ENCODE results near the gene USP30.

Gene USP30

DNA sequence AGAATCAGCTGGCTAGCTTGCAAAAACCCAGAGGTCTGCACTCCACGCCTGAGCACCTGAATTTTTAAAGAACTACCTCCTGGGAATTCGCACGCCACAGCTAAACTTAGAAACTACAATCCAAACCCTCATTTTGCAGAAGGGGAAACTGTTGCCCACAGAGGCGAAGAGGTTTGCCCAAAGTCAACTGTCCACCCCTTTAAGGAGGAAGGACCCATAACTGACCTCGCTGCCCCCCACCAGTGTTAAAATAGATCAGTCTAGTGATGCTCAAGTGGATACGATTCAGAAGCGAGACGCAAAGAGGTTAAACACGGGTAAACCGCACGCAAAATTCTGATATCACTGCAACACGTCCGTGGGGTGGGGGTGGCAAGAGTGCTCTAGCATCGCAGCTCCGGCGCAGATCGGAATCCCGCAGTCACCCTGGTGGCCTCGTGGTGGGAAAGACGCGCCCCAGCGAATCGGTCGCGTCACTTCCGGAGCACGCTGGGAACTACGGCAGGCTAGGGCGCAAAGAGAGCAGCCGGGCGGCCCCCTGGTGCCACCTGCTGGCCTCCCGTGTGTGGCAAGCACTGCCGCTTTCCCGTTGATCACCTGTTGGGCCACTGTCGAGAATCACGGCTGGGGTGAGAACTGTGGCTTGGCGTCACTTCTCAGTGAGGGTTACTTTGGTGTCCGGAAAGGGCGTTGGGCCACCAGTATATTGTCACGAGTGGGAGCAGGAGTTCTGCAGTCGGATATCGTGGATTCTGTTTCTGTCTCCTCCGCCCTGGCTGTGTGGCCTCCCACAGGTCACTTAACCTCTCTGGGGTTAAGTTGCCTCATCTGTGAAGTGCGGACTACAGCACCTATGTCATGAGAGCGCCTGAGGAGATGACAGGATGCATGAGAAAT is 40.9 kb downstream of the USP30 start, which contains the start of gene ALKBH2:
TSS of gene ALKBH2 (minus strand) at position 451 of the 897 bp plus-strand sequence. CDS start 686 bp downstream, outside the sequence.
- H3K4me3 ChIP-seq (ENCODE audit: low read depth in 1 of 2, low read length in 1 of 2) = peak within 1 kb of the TSS; percentile 53 to 70
- peaks cover 10% of the 10 kb centered on the region for H3K36me3 ChIP-seq
- H3K9me3 ChIP-seq = no peaks in the 10 kb centered on the region
- TF ChIP-seq, protein P1, sequence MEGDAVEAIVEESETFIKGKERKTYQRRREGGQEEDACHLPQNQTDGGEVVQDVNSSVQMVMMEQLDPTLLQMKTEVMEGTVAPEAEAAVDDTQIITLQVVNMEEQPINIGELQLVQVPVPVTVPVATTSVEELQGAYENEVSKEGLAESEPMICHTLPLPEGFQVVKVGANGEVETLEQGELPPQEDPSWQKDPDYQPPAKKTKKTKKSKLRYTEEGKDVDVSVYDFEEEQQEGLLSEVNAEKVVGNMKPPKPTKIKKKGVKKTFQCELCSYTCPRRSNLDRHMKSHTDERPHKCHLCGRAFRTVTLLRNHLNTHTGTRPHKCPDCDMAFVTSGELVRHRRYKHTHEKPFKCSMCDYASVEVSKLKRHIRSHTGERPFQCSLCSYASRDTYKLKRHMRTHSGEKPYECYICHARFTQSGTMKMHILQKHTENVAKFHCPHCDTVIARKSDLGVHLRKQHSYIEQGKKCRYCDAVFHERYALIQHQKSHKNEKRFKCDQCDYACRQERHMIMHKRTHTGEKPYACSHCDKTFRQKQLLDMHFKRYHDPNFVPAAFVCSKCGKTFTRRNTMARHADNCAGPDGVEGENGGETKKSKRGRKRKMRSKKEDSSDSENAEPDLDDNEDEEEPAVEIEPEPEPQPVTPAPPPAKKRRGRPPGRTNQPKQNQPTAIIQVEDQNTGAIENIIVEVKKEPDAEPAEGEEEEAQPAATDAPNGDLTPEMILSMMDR (IDR thresholded peaks at IDR 0.05) = peak; percentile 98
- H3K4me1 ChIP-seq (ENCODE audit: control insufficient read depth in 1 of 2, insufficient read depth in 1 of 2, low read depth in 1 of 2, low read length in 1 of 2) = peaks cover 16 to 23% of the 10 kb centered on the region in 2 experiments
- H3K27ac ChIP-seq = peak within 1 kb of the TSS; percentile 55
- H3K27me3 ChIP-seq = no peaks in the 10 kb centered on the region

DNA sequence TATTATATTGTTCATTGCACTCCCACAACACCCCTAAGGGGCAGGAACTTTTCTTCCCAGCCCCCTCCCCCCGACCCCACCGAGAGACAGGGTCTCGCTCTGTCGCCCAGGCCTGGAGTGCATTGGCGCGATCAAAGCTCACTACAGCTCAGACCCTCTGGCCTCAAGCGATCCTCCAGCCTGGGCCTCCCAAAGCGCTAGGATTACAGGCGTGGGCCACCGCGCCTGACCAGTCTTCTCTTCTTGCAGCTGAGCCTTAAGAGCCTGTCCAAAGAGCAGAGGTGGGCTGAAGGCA is 44.7 kb downstream of the USP30 start:
- no peak overlapping the region for H3K27ac ChIP-seq
- H3K9me3 ChIP-seq = no peaks in the 10 kb centered on the region
- TF ChIP-seq, protein P1 (IDR thresholded peaks at IDR 0.05) = no peak
- peak overlapping the region in 1 of 2 experiments; percentile 90 for H3K4me3 ChIP-seq (ENCODE audit: low read depth in 1 of 2, low read length in 1 of 2)
- peaks cover 24 to 30% of the 10 kb centered on the region in 2 experiments for H3K4me1 ChIP-seq (ENCODE audit: control insufficient read depth in 1 of 2, insufficient read depth in 1 of 2, low read depth in 1 of 2, low read length in 1 of 2)
- no peaks in the 10 kb centered on the region for H3K27me3 ChIP-seq
- H3K36me3 ChIP-seq = no peaks in the 10 kb centered on the region

DNA sequence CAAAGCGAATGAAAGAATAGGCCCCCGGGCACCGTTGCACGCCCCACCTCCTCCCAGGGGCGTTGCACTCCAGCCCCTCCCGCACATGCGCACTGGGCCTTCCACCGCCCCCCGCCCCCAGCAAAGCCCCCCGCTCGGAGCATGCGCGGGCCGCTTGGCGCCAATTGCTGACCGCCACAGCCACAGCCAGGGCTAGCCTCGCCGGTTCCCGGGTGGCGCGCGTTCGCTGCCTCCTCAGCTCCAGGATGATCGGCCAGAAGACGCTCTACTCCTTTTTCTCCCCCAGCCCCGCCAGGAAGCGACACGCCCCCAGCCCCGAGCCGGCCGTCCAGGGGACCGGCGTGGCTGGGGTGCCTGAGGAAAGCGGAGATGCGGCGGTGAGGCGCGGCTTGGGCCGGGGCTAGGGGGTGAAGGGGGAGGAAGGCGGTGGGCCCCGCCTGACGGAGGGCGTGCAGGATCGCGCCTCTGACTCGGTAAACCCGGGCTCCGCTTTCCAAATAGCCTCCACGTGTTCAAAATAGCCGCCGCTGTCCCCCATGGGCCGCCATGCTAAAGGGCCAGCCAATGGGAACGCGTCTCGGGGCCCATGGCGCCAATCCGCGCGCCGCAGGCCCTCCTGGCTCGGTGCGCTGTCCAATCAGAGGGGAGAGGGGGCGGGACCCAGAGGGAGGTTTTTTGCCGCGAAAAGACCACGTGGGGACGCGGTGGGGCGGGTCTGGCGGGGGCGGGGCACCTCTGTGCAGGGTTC is 45.2 kb downstream of the USP30 start, which contains the start of gene UNG:
TSS of gene UNG (plus strand) at position 163 of the 748 bp plus-strand sequence. CDS start at position 246, 83 bp downstream.
- TF ChIP-seq, protein P1 (IDR thresholded peaks at IDR 0.05) = peak; percentile 51
- H3K27ac ChIP-seq = peak within 1 kb of the TSS; percentile 33
- H3K9me3 ChIP-seq = no peaks in the 10 kb centered on the region
- H3K4me3 ChIP-seq (ENCODE audit: low read depth in 1 of 2, low read length in 1 of 2) = peak within 1 kb of the TSS; percentile 69 to 90
- H3K36me3 ChIP-seq = no peaks in the 10 kb centered on the region
- peaks cover 24 to 30% of the 10 kb centered on the region in 2 experiments for H3K4me1 ChIP-seq (ENCODE audit: control insufficient read depth in 1 of 2, insufficient read depth in 1 of 2, low read depth in 1 of 2, low read length in 1 of 2)
- no peaks in the 10 kb centered on the region for H3K27me3 ChIP-seq

DNA sequence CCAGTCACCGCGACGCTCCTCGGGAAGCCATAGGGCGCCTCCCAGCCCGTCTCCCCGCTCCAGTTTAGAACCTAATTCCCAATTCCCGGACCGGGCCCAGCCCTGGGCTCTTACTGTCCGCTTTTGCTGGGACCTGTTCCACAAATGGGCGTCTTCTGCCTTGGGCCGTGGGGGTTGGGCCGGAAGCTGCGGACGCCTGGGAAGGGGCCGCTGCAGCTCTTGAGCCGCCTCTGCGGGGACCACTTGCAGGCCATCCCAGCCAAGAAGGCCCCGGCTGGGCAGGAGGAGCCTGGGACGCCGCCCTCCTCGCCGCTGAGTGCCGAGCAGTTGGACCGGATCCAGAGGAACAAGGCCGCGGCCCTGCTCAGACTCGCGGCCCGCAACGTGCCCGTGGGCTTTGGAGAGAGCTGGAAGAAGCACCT is 45.8 kb downstream of the USP30 start:
- TF ChIP-seq, protein P1 (IDR thresholded peaks at IDR 0.05) = no peak
- peaks cover 3% of the 10 kb centered on the region for H3K36me3 ChIP-seq
- H3K27me3 ChIP-seq = no peaks in the 10 kb centered on the region
- no peaks in the 10 kb centered on the region for H3K9me3 ChIP-seq
- H3K4me1 ChIP-seq (ENCODE audit: control insufficient read depth in 1 of 2, insufficient read depth in 1 of 2, low read depth in 1 of 2, low read length in 1 of 2) = peaks cover 18 to 24% of the 10 kb centered on the region in 2 experiments
- peak overlapping the region; percentile 69 to 90 for H3K4me3 ChIP-seq (ENCODE audit: low read depth in 1 of 2, low read length in 1 of 2)
- H3K27ac ChIP-seq = peak overlapping the region; percentile 33

DNA sequence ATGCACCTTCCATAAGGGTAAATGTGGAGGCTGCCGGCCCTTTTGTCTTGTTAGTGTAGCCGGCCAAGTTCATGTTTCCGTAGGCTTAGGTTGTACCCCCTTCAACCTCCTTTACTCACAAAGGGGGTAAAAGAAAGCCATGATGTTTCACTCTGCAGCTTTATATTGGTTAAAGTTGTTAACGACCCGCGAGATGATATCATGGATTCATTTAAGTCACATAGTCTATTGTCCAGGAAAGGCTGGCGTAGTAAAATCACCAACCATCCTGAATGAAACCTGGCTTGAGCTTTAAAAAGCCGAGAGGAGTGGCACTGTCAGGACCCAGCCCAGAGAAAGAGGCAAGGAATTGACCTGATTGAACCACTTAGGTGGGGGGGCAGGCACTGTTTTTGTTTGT is 46.3 kb downstream of the USP30 start:
- Histone ChIP-seq H3K4me3 (ENCODE audit: low read depth in 1 of 2, low read length in 1 of 2) (peak overlapping the region; percentile 69 to 90), H3K27me3 (no peaks in the 10 kb centered on the region), H3K36me3 (peaks cover 4% of the 10 kb centered on the region), H3K9me3 (no peaks in the 10 kb centered on the region), H3K4me1 (ENCODE audit: control insufficient read depth in 1 of 2, insufficient read depth in 1 of 2, low read depth in 1 of 2, low read length in 1 of 2) (peaks cover 17 to 20% of the 10 kb centered on the region in 2 experiments), H3K27ac (no peak overlapping the region)
- TF ChIP-seq, protein P1 (IDR thresholded peaks at IDR 0.05) = no peak

All from neutrophil (primary cell).